Neural crest cell (in vitro differentiated cells): ENCODE data around the gene COLGALT1. TPM values are rescaled to one million over a fixed set of nuclear protein-coding genes. Genes with fewer than 3 reads are reported as not detected.
A peak's percentile ranks its signal among the peaks of the same experiment; 100 is the strongest.

Experiments
- DNase-seq: peaks from one replicate; pipeline ENCODE4 v3.0.0; 2021; ENCODE audit warnings: low read depth, mixed read lengths, low spot score
- H3K27ac Mint-ChIP-seq: one replicate; pipeline ENCODE4 v1.8.0; 2021; ENCODE audit warnings: mild to moderate bottlenecking, mixed read lengths; ENCODE audit not compliant: unreplicated experiment
- H3K27me3 Mint-ChIP-seq: 2 replicates; pipeline ENCODE4 v1.8.0; 2021; ENCODE audit warnings: low read depth, mild to moderate bottlenecking, mixed read lengths
- H3K36me3 Mint-ChIP-seq: 2 replicates; pipeline ENCODE4 v1.8.0; 2021; ENCODE audit warnings: low read depth, mild to moderate bottlenecking, mixed read lengths
- H3K4me1 Mint-ChIP-seq: 2 replicates; pipeline ENCODE4 v1.8.0; 2021; ENCODE audit warnings: mixed read lengths
- H3K4me3 Mint-ChIP-seq: one replicate; pipeline ENCODE4 v1.8.0; 2021; ENCODE audit warnings: mild to moderate bottlenecking, mixed read lengths
- H3K9me3 Mint-ChIP-seq: 2 replicates; pipeline ENCODE4 v1.8.0; 2021; ENCODE audit warnings: mixed read lengths
- total RNA-seq: library from RNA; stranded (reverse); gene quantifications from 2 replicates; pipeline ENCODE4 v1.2.1, GENCODE V29; 2021
- TF ChIP-seq, protein P1 (sequence below): fragments of 200-600 bp; sonication (generic); conservative IDR thresholded peaks from 2 replicates; pipeline ENCODE4 v1.5.0; 2021; ENCODE audit warnings: antibody characterized with exemption, mild to moderate bottlenecking

COLGALT1 gene
- total RNA-seq, 1 donor from 2014 or later, result 81.7 TPM

GRCh38 chr19:17555929-17556813 is 722 bp downstream of the COLGALT1 start:
- H3K36me3 Mint-ChIP-seq, result peaks cover 10% of the 10 kb centered on the region
- no peaks in the 10 kb centered on the region for H3K9me3 Mint-ChIP-seq
- no peak overlapping the region for H3K27ac Mint-ChIP-seq
- TF ChIP-seq, protein P1, sequence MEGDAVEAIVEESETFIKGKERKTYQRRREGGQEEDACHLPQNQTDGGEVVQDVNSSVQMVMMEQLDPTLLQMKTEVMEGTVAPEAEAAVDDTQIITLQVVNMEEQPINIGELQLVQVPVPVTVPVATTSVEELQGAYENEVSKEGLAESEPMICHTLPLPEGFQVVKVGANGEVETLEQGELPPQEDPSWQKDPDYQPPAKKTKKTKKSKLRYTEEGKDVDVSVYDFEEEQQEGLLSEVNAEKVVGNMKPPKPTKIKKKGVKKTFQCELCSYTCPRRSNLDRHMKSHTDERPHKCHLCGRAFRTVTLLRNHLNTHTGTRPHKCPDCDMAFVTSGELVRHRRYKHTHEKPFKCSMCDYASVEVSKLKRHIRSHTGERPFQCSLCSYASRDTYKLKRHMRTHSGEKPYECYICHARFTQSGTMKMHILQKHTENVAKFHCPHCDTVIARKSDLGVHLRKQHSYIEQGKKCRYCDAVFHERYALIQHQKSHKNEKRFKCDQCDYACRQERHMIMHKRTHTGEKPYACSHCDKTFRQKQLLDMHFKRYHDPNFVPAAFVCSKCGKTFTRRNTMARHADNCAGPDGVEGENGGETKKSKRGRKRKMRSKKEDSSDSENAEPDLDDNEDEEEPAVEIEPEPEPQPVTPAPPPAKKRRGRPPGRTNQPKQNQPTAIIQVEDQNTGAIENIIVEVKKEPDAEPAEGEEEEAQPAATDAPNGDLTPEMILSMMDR, result no peak
- H3K4me1 Mint-ChIP-seq, result peaks cover 19% of the 10 kb centered on the region
- H3K27me3 Mint-ChIP-seq, result no peaks in the 10 kb centered on the region
- DNase-seq, result peak; percentile 26
- peak overlapping the region; percentile 91 for H3K4me3 Mint-ChIP-seq

DNA sequence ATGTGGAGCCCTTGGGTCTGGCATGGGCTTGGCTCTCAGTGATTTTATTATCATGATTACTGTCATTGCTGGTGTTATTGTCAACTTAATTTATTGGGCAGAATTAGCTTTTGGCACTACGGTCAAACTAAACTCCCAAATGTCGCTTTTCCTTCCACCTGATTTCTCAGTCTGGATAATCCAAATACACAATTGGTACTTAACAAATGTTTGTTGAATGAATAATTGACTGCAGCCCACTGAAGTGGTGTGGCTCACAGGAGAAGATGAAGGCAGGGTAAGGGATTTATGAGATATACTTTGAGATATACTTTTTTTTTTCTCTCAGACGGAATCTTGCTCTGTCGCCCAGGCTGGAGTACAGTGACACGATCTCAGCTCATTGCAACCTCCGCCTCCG is 1.5 kb downstream of the COLGALT1 start:
- Mint-ChIP-seq H3K27ac (no peak overlapping the region), H3K4me3 (peak overlapping the region; percentile 91), H3K36me3 (peaks cover 11% of the 10 kb centered on the region), H3K9me3 (no peaks in the 10 kb centered on the region), H3K4me1 (peaks cover 19% of the 10 kb centered on the region), H3K27me3 (no peaks in the 10 kb centered on the region)
- DNase-seq, result no peak
- TF ChIP-seq, protein P1, result no peak

DNA sequence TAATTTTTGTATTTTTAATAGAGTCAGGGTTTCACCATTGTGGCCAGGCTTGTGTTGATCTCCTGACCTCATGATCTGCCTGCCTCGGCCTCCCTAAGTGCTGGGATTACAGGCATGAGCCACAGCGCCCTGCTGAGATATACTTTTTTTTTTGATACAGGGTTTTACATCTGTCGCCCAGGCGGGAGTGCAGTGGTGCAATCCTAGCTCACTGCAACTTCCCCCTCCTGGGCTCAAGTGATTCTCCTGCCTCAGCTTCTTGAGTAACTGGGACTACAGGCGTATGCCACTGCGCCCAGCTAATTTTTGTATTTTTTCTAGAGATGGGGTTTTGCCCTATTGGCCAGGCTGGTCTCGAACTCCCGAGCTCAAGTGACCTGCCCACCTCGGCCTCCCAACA is 2.0 kb downstream of the COLGALT1 start:
- TF ChIP-seq, protein P1, result no peak
- Mint-ChIP-seq H3K36me3 (peaks cover 13% of the 10 kb centered on the region), H3K9me3 (no peaks in the 10 kb centered on the region), H3K4me1 (peaks cover 19% of the 10 kb centered on the region), H3K27ac (no peak overlapping the region), H3K4me3 (peak overlapping the region; percentile 91), H3K27me3 (no peaks in the 10 kb centered on the region)
- no peak for DNase-seq

GRCh38 chr19:17560205-17560595 is 4.8 kb downstream of the COLGALT1 start:
- no peak for DNase-seq
- H3K36me3 Mint-ChIP-seq, result peaks cover 13% of the 10 kb centered on the region
- no peak overlapping the region for H3K27ac Mint-ChIP-seq
- TF ChIP-seq, protein P1, result no peak
- no peaks in the 10 kb centered on the region for H3K9me3 Mint-ChIP-seq
- H3K27me3 Mint-ChIP-seq, result no peaks in the 10 kb centered on the region
- peaks cover 9% of the 10 kb centered on the region for H3K4me1 Mint-ChIP-seq
- peak overlapping the region; percentile 35 for H3K4me3 Mint-ChIP-seq

- no peaks in the 10 kb centered on the region for H3K27me3 Mint-ChIP-seq
- DNase-seq, result no peak
- peaks cover 13% of the 10 kb centered on the region for H3K36me3 Mint-ChIP-seq
- H3K27ac Mint-ChIP-seq, result no peak overlapping the region
- no peak overlapping the region for H3K4me3 Mint-ChIP-seq
- no peaks in the 10 kb centered on the region for H3K9me3 Mint-ChIP-seq
- H3K4me1 Mint-ChIP-seq, result peaks cover under 1% of the 10 kb centered on the region
- TF ChIP-seq, protein P1, result no peak
Observed at GRCh38 chr19:17562097-17562496, 6.6 kb downstream of the COLGALT1 start.
